Upper lobe of left lung (tissue), 4 donors: ENCODE data around the gene MOSMO.

Experiments
- CTCF ChIP-seq, 6 experiments: fragments of 450-650 bp in 4 of 6; fragments of 200-600 bp in 2 of 6; sonication (generic) in 2 of 6; IDR thresholded peaks; one replicate each; pipeline ENCODE4 v1.5.1; 2016 to 2019; ENCODE audit warnings: antibody characterized with exemption in 6 of 6
- POLR2A ChIP-seq, 4 donors: fragments of 450-650 bp; IDR thresholded peaks; one replicate each; pipeline ENCODE4 v1.5.1; 2016 to 2017; ENCODE audit warnings: antibody characterized with exemption in 4 of 4, mild to moderate bottlenecking in 2 of 4

- TF ChIP-seq POLR2A (IDR thresholded peaks at IDR 0.05) (no peak), CTCF (IDR thresholded peaks at IDR 0.05) (no peak)
These were observed 10.0 kb upstream of the MOSMO start for GRCh38 chr16:21997697-21998480.
